COR-L47 (cell line): ENCODE data around the gene AOPEP.

ENCODE experiments used
- DNase-seq: peaks from one replicate; lab custom pipeline; 2025; lab: John Stamatoyannopoulos, UW

AOPEP gene

GRCh38 chr9:95061916-95062595 lies 335.6 kb downstream of the AOPEP start:
- no peak for DNase-seq

- no peak for DNase-seq
These were observed 336.1 kb downstream of the AOPEP start for GRCh38 chr9:95062596-95063065.

GRCh38 chr9:95063300-95063699 lies 336.8 kb downstream of the AOPEP start:
- no peak for DNase-seq

GRCh38 chr9:95065224-95065623 lies 338.7 kb downstream of the AOPEP start:
- DNase-seq: no peak

- DNase-seq: no peak
These were observed 340.6 kb downstream of the AOPEP start for GRCh38 chr9:95067057-95067456.

- DNase-seq: no peak
These were observed 341.4 kb downstream of the AOPEP start for GRCh38 chr9:95067897-95068296.

- no peak for DNase-seq
These were observed 344.1 kb downstream of the AOPEP start for GRCh38 chr9:95070549-95071021.

- no peak for DNase-seq
These were observed 345.0 kb downstream of the AOPEP start for GRCh38 chr9:95071450-95071849.

- no peak for DNase-seq
These were observed 345.4 kb downstream of the AOPEP start for GRCh38 chr9:95071925-95072324.

GRCh38 chr9:95073042-95073607 lies 346.6 kb downstream of the AOPEP start:
- DNase-seq: no peak

- DNase-seq: no peak
These were observed 347.4 kb downstream of the AOPEP start for GRCh38 chr9:95073918-95074317.

- peak; percentile 55 for DNase-seq
These were observed 348.1 kb downstream of the AOPEP start for GRCh38 chr9:95074632-95075031.

- no peak for DNase-seq
These were observed 349.2 kb downstream of the AOPEP start for GRCh38 chr9:95075700-95076099.

- DNase-seq: no peak
These were observed 350.2 kb downstream of the AOPEP start for GRCh38 chr9:95076696-95077052.

GRCh38 chr9:95077053-95077765 lies 350.7 kb downstream of the AOPEP start:
- no peak for DNase-seq

- no peak for DNase-seq
These were observed 351.4 kb downstream of the AOPEP start for GRCh38 chr9:95077766-95078370.

GRCh38 chr9:95078511-95078910 lies 352.0 kb downstream of the AOPEP start:
- DNase-seq: no peak

- DNase-seq: no peak
These were observed 352.4 kb downstream of the AOPEP start for GRCh38 chr9:95078939-95079338.

GRCh38 chr9:95079461-95079860 lies 353.0 kb downstream of the AOPEP start:
- DNase-seq: no peak

GRCh38 chr9:95080961-95081647 lies 354.6 kb downstream of the AOPEP start:
- no peak for DNase-seq

GRCh38 chr9:95081998-95082397 lies 355.5 kb downstream of the AOPEP start:
- no peak for DNase-seq

GRCh38 chr9:95082401-95083084 lies 356.0 kb downstream of the AOPEP start:
- no peak for DNase-seq
